GM18868 (cell line): ENCODE measurements around the gene AXL.
A peak's percentile ranks its signal among the peaks of the same experiment; 100 is the strongest.

ENCODE experiments used
- ATAC-seq: cut with Tn5 transposase; IDR thresholded peaks from one replicate; pipeline ENCODE4 v1.9.1; 2021; ENCODE audit warnings: mild to moderate bottlenecking, moderate library complexity; ENCODE audit not compliant: unreplicated experiment

AXL gene

DNA sequence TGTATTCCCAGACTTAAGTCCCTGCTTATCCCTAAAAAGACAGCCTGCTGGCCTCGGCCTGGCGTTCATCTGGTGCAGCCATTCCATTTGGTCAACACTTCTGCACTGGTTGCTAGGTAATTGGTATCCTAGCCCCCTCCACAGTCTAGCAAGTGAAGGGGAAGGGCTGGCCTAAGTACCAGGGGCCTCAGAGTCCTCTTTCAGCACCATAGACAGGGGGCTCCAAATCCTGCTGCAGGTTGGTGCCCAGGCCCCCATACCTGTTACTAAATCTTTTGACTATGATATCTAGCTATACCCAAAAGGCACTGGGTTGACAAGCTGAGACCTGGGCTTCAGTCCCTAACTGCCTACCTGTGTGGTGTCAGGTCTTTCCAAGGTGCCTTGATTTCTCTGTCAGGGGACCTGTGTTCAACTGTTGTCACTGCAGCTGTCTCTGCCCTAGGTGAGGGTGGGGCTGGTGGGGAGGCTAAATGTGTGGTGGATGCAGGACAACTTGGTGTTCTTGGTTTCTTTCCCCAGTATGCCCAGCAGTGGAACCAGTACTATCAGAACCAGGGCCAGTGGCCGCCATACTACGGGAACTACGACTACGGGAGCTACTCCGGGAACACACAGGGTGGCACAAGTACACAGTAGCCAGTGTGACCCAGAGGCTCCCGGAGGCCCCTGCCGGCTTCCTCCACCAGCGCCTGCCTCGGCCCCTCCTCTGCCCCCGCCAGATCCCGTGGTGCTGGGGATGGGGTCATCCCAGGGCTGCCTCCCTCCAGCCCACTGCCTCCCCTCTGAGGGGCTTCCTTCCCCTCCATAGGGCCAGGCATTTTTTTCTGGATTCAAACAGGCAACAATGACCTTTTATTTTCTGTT is 87.1 kb downstream of the AXL start:
- no peak for ATAC-seq

DNA sequence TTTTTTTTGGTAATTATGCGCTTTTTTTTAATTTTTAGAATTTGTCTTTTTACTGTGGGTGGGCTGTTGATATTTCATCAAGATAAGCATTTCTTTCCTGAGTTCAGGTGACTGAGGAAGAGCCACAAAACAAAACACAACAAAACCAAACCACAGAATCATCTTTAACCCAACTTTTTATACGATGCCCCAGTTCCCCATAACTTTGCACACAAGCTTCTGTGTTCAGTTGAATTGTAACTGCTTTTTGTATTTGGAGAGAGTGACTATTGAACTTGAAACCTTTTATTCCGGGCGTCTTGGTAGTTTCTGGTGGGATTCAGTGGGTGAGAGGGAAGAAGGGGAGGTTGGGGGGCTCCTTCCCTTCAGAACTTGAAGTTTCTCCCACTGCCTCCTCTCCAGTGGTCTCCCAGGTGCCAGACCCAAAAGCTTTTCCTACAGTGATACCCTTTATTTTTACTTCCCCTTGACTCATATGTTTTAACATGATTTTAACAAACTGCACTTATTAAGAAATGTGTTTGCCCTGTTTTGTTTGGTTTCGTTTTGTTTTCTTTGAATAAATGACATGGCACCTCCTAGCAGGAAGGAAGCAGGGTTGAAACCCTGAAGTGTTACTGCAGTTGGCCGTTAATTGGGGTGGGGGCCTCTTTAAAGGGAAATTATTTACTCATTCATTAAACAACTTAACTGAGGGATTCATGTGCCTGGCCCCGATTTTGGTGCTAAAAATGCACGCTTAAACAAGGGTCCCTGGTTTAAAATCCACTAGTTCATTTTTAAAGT is 88.3 kb downstream of the AXL start:
- no peak for ATAC-seq

- no peak for ATAC-seq
Observed at GRCh38 chr19:41307954-41308449, 89.0 kb downstream of the AXL start.

DNA sequence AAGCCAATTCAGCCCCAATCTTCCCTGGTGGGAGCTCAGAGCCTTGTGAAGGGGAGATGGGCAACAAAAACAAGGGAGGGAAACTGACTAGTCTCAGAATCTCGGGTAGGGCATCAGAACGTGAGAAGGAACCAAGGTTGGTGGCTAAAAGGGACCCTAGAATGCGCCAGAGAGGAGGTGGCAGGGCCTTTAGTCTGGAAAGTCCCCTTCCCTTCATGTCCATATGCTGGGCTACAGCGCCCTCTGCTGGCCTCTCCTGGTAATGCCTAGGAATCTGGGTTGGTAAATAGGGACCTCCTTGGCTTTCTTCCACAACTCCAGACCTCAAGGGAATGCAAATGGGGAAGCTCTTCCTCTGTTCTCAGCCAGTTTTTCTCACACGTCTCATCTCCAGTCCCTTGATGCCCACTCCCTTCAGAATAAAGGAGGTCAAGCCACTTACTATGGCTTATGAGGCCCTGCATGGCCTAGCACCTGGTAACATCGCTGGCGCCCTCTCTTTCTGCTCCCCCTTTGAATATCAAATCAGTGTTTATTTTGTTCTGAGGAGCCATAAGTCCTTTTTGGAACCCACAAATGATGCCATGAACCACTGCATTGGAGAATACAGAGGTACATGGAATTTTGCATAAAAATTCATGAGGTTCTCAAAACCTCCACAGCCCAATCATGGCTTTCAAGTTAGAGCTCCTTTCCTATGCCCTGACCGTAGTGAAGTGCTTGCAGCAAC is 89.6 kb downstream of the AXL start:
- ATAC-seq, result no peak

DNA sequence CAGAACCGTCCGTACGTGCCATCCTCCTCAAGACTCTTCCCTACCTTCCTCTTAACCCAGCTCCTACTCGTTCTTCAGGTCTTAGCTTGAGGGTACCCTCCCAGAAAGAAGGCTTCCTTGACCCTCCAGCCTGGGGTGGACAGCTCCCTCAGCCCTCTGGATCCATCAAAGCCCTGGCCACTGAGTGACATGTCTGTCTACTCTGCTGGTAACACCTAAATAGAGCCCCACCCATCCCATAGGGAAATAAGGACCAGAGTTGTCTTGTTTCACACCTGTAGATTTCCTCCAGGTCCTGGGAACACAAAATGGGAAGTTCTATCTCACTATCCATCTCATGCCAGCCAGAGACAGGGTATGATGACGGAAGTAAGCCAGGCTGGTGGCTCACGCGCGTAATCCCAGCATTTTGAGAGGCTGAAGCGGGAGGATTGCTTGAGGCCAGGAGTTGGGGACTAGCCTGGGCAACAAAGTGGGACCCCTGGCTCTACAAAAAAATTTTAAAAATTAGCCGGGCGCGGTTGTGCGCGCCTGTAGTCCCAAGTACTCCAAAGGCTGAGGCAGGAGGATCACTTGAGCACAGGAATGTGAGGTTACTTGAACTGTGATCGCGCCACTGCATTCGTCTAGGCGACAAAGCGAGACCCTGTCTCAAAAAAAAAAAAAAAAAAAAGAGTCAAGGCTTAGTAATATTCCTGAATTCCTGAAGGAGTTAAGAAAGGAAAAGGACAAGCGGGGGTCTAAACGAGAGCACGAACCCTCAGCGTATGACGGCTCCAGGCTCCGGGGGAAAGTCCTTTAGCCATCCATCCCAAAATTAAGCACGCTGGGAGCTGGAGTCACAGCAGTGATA is 90.4 kb downstream of the AXL start:
- no peak for ATAC-seq

DNA sequence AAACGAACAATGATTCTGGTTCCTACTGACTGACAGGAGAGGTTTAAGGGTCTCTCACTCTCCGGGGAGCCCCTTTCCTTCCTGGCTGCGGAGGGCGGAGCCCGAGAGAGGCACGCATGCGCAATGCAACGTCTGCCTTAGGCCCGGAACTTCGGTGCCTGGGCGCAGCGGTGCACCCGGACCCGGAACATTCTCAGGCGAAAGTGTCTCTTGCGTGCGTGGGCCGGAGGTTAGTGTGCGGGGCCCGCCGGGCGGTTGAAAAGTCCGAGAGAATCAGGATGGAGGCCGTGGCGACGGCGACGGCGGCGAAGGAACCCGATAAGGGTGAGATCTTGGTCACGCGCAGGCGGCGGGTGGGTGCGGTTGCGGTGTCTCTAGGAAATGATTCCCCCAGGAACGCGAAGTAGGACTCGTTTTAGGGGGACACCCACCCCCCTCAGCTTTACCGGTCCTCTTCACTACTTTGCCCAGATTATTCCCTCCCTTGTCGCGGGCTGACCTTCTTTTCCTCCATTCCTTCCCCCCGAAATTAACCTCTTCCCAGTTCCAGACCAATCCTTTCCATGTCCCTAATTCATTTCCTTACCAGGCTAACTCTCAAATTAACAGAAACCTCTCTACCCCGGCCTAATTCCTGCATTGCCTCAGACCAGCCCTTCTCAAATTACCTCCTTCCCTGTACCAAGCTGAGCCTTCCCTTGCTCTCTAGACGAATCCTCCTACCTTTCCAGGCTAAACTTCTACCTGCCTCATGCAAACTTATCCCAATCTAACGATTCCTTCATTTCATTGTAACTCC is 91.2 kb downstream of the AXL start, which contains the start of gene CCDC97:
CCDC97 (plus strand) TSS at position 140 of the 799 bp plus-strand sequence; CDS start at position 279, 139 bp downstream.
- peak; percentile 63 for ATAC-seq

DNA sequence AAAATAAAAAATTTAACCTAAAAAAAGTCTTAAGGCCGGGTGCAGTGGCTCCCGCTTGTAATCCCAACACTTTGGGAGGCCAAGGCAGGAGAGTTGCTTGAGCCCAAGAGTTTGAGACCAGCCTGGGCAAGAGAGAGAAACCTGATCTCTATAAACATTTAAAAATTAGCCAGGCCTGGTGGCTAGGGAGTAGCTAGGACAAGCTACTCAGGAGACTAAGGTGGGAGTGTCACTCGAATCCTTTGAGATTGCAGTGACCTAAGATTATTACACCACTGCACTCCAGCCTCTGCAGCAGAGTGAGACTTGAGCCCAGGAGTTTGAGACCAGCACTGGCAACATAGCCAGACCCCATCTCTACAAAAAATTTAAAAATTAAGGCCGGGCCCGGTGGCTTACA is 92.0 kb downstream of the AXL start:
- no peak for ATAC-seq
